Measurements from ENCODE around the gene SORCS2. TPM values are rescaled to one million over a fixed set of nuclear protein-coding genes. Genes with fewer than 3 reads are reported as not detected.

The SORCS2 gene
- total and polyA plus RNA-seq, 2 of the 4 experiments (the other 2 are of a cell fraction): 0.36 to 0.62 TPM

DNA sequence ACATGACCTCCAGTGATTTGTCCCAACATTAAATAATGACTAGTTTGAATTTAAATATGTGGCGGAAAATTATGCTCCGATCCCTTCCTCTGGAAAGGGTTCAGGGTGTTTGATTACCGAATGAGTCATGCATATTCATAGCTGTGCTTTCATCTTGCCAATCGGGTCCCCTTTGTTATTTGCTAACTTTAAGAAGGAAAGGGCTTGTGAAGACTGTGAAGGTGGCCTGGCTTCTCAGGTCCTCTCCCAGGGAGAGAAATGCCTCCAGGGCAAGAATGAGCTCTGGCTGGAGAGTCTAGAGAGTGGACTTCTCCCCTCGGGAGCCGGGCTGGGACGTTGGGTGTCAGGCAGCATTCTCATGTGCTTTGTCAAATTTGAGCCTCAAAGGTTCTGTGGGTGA is 397.9 kb downstream of the SORCS2 start:
- ChIA-PET CTCF (no interaction called here), POLR2A (ENCODE audit: unreplicated experiment) (no interaction called here)
- Histone ChIP-seq H3K23ac (ENCODE audit: low read depth, low read length) (no peak overlapping the region), H3K27ac (ENCODE audit: insufficient read depth, low read length) (no peak overlapping the region), H4K5ac (ENCODE audit: low read depth, low read length) (no peak overlapping the region), H4K91ac (ENCODE audit: insufficient read depth, low read depth, low read length) (no peak overlapping the region), H4K8ac (ENCODE audit: low read depth in 2 of 2, low read length in 2 of 2) (no peak overlapping the region), H3K36me3 (ENCODE audit: control insufficient read depth, insufficient read depth, low read length) (no peaks in the 10 kb centered on the region), H3K4me2 (ENCODE audit: low read depth, low read length) (no peak overlapping the region), H2BK15ac (ENCODE audit: low read depth, low read length) (no peak overlapping the region), H3K56ac (ENCODE audit: extremely low read depth, insufficient read depth, low read length) (no peak overlapping the region), H3K4me1 (ENCODE audit: control insufficient read depth, insufficient read depth, low read length) (no peaks in the 10 kb centered on the region), H2AK5ac (ENCODE audit: low read depth, low read length) (no peak overlapping the region), H4K20me1 (ENCODE audit: insufficient read depth, low read length) (no peaks in the 10 kb centered on the region), H3K14ac (replicated peaks; ENCODE audit: low read depth, low read length) (no peak overlapping the region), H3K9me3 (ENCODE audit: control insufficient read depth, insufficient read depth, low read length) (peaks cover 5% of the 10 kb centered on the region; the same call in 1 of the 2 replicates), H3K79me1 (ENCODE audit: low read depth in 1 of 2, low read length in 2 of 2) (no peaks in the 10 kb centered on the region), H3K4me3 (ENCODE audit: insufficient read depth, low read depth, low read length) (no peak overlapping the region), H2AK9ac (replicated peaks; ENCODE audit: low read depth, low read length, poor library complexity) (no peak overlapping the region), H3K27me3 (ENCODE audit: control insufficient read depth, insufficient read depth, low read length) (peaks cover 28% of the 10 kb centered on the region), H3K18ac (ENCODE audit: low read depth, low read length) (no peak overlapping the region), H2BK120ac (ENCODE audit: low read depth, low read length) (no peak overlapping the region), H2AFZ (replicated peaks; ENCODE audit: low read length, poor library complexity) (no peak overlapping the region), H2BK20ac (ENCODE audit: low read depth, low read length) (no peak overlapping the region), H3K9ac (ENCODE audit: low read depth, low read length) (no peak overlapping the region), H3K9me1 (ENCODE audit: insufficient read depth, low read length) (no peaks in the 10 kb centered on the region), H3K4ac (ENCODE audit: low read depth, low read length) (no peak overlapping the region), H2BK5ac (ENCODE audit: low read depth, low read length, poor library complexity, severe bottlenecking) (no peak overlapping the region)
- ATAC-seq (ENCODE audit: low read depth) (no peak), DNase-seq (no peak)
- dilution Hi-C loops (cut with HindIII; ENCODE audit: low sequenced_read_pairs, unreplicated experiment) (no loop called here), intact Hi-C loops (cut with micrococcal nuclease) (no loop called here), in situ Hi-C loops (cut with MboI; ENCODE audit: low sequenced_read_pairs) (no loop called here)
- TF ChIP-seq BHLHE40 (IDR thresholded peaks at IDR 0.05; ENCODE audit: low read depth, low read length): no peak
- TF ChIP-seq, protein P1, sequence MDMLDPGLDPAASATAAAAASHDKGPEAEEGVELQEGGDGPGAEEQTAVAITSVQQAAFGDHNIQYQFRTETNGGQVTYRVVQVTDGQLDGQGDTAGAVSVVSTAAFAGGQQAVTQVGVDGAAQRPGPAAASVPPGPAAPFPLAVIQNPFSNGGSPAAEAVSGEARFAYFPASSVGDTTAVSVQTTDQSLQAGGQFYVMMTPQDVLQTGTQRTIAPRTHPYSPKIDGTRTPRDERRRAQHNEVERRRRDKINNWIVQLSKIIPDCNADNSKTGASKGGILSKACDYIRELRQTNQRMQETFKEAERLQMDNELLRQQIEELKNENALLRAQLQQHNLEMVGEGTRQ (IDR thresholded peaks at IDR 0.05; ENCODE audit: low read depth, low read length): no peak
- TF ChIP-seq MAZ (IDR thresholded peaks at IDR 0.05; ENCODE audit: borderline replicate concordance, low read depth, low read length): no peak
- no peak for TF ChIP-seq RAD21 (IDR thresholded peaks at IDR 0.05; ENCODE audit: low read length)
- no peak for TF ChIP-seq POLR2A (IDR thresholded peaks at IDR 0.05; ENCODE audit: low read depth, low read length)
- TF ChIP-seq CEBPB (IDR thresholded peaks at IDR 0.05; ENCODE audit: low read depth, low read length): no peak
- TF ChIP-seq RCOR1 (IDR thresholded peaks at IDR 0.05; ENCODE audit: insufficient replicate concordance, low read length): no peak
- no peak for TF ChIP-seq SMC3 (IDR thresholded peaks at IDR 0.05; ENCODE audit: low read depth, low read length)
- TF ChIP-seq, protein P2, sequence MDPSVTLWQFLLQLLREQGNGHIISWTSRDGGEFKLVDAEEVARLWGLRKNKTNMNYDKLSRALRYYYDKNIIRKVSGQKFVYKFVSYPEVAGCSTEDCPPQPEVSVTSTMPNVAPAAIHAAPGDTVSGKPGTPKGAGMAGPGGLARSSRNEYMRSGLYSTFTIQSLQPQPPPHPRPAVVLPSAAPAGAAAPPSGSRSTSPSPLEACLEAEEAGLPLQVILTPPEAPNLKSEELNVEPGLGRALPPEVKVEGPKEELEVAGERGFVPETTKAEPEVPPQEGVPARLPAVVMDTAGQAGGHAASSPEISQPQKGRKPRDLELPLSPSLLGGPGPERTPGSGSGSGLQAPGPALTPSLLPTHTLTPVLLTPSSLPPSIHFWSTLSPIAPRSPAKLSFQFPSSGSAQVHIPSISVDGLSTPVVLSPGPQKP (IDR thresholded peaks at IDR 0.05; ENCODE audit: borderline replicate concordance, low read depth, low read length): no peak
- no peak for TF ChIP-seq NFE2L2 (IDR thresholded peaks at IDR 0.05; ENCODE audit: low read depth, low read length)
- TF ChIP-seq RFX5 (IDR thresholded peaks at IDR 0.05; ENCODE audit: low read depth, low read length): no peak
- TF ChIP-seq MXI1 (IDR thresholded peaks at IDR 0.05; ENCODE audit: borderline replicate concordance, low read depth, low read length): no peak
- no peak for TF ChIP-seq MAFK (IDR thresholded peaks at IDR 0.05; ENCODE audit: low read depth, low read length)
- TF ChIP-seq CHD1 (IDR thresholded peaks at IDR 0.05; ENCODE audit: low read depth, low read length): no peak
- no peak for TF ChIP-seq FOS (IDR thresholded peaks at IDR 0.05; ENCODE audit: low read depth, low read length)
- TF ChIP-seq, protein P3, sequence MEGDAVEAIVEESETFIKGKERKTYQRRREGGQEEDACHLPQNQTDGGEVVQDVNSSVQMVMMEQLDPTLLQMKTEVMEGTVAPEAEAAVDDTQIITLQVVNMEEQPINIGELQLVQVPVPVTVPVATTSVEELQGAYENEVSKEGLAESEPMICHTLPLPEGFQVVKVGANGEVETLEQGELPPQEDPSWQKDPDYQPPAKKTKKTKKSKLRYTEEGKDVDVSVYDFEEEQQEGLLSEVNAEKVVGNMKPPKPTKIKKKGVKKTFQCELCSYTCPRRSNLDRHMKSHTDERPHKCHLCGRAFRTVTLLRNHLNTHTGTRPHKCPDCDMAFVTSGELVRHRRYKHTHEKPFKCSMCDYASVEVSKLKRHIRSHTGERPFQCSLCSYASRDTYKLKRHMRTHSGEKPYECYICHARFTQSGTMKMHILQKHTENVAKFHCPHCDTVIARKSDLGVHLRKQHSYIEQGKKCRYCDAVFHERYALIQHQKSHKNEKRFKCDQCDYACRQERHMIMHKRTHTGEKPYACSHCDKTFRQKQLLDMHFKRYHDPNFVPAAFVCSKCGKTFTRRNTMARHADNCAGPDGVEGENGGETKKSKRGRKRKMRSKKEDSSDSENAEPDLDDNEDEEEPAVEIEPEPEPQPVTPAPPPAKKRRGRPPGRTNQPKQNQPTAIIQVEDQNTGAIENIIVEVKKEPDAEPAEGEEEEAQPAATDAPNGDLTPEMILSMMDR (conservative IDR thresholded peaks at IDR 0.05; ENCODE audit: low read depth, low read length): no peak
- WGBS, 2 experiments (ENCODE audit: extremely low coverage in 2 of 2, insufficient read length in 1 of 2): no CpG with 5 or more reads among the region's 7 CpGs
- BruUV-seq (replicated peaks): no TSS peak
